ENCODE measurements around the gene GDPD5.

GRCh38 chr11:75497788-75498409, 27.8 kb downstream of the GDPD5 start:
- TF ChIP-seq CTCF (IDR thresholded peaks at IDR 0.05; ENCODE audit: low read length) (no peak), EZH2 (IDR thresholded peaks at IDR 0.05; ENCODE audit: borderline replicate concordance, low read length) (no peak)
